HG02759 (cell line): ENCODE measurements around the gene DIAPH1.
A peak's percentile ranks its signal among the peaks of the same experiment; 100 is the strongest.

Source experiments
- ATAC-seq: cut with Tn5 transposase; IDR thresholded peaks from one replicate; pipeline ENCODE4 v1.9.1; 2021; ENCODE audit warnings: mild to moderate bottlenecking, moderate library complexity; ENCODE audit not compliant: unreplicated experiment

DIAPH1 gene

GRCh38 chr5:141485321-141486055 is 133.3 kb downstream of the DIAPH1 start:
- no peak for ATAC-seq

DNA sequence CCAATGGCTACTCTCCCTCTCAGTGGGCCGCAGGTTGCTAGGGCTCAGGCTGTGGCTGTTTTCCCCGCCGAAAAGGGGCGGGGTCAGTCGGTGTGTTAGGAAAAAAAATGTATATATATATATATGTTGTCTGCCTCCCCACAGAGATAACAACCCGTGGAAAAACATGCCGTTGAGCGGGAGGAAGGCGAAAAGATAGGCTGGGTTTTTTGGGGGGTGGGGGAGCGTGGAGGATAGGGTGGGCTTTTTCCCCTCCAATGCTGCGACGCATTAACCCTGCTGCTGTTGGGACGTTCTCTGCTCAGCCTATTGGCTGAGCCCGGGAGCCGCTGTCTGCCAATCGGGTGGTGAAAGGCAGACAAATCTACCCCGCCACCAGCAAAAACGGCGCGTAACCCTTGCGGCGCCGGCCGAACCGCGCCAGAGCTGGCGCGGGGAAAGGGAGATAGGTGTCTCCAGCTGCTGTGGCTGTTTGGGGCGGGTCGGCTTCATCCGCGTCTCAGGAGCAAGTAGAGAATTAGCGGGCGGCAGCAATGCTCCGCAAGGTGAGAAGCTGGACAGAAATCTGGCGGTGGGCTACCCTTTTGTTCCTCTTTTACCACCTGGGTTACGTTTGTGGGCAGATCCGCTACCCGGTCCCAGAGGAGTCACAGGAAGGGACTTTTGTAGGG is 134.0 kb downstream of the DIAPH1 start, which contains the start of gene PCDHGC4:
TSS of gene PCDHGC4 (plus strand) at position 390 of the 671 bp plus-strand sequence. CDS start at position 534, 144 bp downstream.
- peak; percentile 60 for ATAC-seq

GRCh38 chr5:141484310-141484640 is 134.5 kb downstream of the DIAPH1 start:
- ATAC-seq = no peak

GRCh38 chr5:141483902-141484301 is 134.9 kb downstream of the DIAPH1 start:
- no peak for ATAC-seq

DNA sequence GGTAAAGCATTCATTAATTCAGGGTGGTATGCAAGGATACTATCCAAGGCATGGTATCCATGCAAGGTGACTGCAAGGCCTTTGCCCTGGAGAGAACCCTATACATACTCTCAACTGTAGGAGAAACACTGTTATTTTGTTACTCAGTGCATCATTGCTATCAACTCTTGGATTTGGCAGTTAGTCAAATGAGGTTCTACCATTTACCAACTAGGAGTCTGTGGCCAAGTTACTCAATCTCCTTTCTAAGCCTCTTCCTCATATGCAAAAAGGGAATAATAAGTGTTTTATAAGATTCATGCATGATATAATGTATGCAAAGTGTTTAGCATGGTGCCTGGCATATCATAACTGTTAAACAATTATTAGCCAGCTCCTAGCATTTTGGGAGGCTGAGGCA is 139.0 kb downstream of the DIAPH1 start:
- ATAC-seq = no peak

- no peak for ATAC-seq
These were observed 140.4 kb downstream of the DIAPH1 start for GRCh38 chr5:141478321-141478945.

- no peak for ATAC-seq
These were observed 141.0 kb downstream of the DIAPH1 start for GRCh38 chr5:141477815-141478214.

GRCh38 chr5:141477044-141477575 is 141.7 kb downstream of the DIAPH1 start:
- no peak for ATAC-seq

DNA sequence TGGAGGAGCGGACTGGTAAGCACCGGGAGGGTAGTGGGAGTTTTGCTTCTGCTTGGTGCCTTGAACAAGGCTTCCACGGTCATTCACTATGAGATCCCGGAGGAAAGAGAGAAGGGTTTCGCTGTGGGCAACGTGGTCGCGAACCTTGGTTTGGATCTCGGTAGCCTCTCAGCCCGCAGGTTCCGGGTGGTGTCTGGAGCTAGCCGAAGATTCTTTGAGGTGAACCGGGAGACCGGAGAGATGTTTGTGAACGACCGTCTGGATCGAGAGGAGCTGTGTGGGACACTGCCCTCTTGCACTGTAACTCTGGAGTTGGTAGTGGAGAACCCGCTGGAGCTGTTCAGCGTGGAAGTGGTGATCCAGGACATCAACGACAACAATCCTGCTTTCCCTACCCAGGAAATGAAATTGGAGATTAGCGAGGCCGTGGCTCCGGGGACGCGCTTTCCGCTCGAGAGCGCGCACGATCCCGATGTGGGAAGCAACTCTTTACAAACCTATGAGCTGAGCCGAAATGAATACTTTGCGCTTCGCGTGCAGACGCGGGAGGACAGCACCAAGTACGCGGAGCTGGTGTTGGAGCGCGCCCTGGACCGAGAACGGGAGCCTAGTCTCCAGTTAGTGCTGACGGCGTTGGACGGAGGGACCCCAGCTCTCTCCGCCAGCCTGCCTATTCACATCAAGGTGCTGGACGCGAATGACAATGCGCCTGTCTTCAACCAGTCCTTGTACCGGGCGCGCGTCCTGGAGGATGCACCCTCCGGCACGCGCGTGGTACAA is 142.5 kb downstream of the DIAPH1 start:
- ATAC-seq = peak; percentile 26

DNA sequence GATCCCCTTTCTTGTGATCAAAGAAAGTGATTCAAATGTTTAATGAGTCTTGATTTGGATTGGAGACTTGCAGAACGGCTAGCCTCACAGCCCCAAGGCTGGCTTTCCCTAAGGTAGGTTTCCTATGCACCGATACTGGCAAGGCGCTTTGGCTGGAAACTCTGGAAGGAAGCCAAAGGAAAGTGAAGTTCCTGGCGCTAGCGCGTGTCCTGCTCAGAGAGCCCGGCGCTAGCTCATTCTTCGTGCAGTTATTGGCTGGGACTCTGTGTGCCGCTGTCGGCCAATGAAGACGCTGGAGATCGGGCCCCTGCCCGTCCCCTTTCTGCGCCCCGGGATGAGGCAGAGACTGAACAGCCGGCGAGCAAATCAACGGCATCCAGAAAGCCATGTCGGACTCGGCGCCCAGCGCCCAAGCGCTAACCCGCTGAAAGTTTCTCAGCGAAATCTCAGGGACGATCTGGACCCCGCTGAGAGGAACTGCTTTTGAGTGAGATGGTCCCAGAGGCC is 143.1 kb downstream of the DIAPH1 start, which contains the start of gene PCDHGC3:
TSS of gene PCDHGC3 (plus strand) at position 342 of the 507 bp plus-strand sequence. CDS start at position 493, 151 bp downstream.
- ATAC-seq = peak; percentile 98

DNA sequence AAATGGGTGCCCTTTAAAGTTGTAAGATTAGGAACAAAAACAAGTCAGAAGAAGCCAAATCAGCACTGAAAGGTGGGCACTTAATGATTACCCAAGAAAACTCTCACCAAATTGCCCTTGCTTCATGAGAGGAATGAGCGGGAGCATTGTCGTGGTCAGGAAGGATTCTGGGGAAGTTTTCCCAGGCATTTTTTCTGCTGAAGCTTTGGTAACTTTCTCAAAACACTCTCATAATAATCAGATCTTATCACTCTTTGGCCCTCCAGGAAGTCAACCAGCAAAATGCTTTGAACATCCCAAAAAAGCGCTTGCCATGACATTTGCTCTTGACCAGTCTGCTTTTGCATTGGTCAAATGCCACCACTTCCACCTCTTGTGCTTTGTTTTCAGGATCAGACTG is 153.4 kb downstream of the DIAPH1 start:
- ATAC-seq = no peak
